Measurements from ENCODE around the gene TECPR1.
"Not testable (repeated sequence)": the region's sequence is repeated elsewhere in the genome, so short reads cannot be mapped to it uniquely, and the experiment has no call there.

Gene TECPR1

GRCh38 chr7:98230746-98231471, 21.1 kb downstream of the TECPR1 start:
- no peak for DNase-seq (ENCODE audit: extremely low read depth in 1 of 2, low read depth in 1 of 2)

- no peak for DNase-seq (ENCODE audit: extremely low read depth in 1 of 2, low read depth in 1 of 2)
These were observed 21.9 kb downstream of the TECPR1 start for GRCh38 chr7:98229991-98230745.

- no peak for DNase-seq (ENCODE audit: extremely low read depth in 1 of 2, low read depth in 1 of 2)
These were observed 22.6 kb downstream of the TECPR1 start for GRCh38 chr7:98229441-98229840.

GRCh38 chr7:98228801-98229200, 23.2 kb downstream of the TECPR1 start:
- DNase-seq (ENCODE audit: extremely low read depth in 1 of 2, low read depth in 1 of 2) = no peak

GRCh38 chr7:98227939-98228338, 24.1 kb downstream of the TECPR1 start:
- DNase-seq (ENCODE audit: extremely low read depth in 1 of 2, low read depth in 1 of 2) = no peak

- no peak for DNase-seq (ENCODE audit: extremely low read depth in 1 of 2, low read depth in 1 of 2)
These were observed 26.0 kb downstream of the TECPR1 start for GRCh38 chr7:98225913-98226614.

GRCh38 chr7:98224701-98225181, 27.3 kb downstream of the TECPR1 start:
- DNase-seq (ENCODE audit: extremely low read depth in 1 of 2, low read depth in 1 of 2) = no peak

- no peak for DNase-seq (ENCODE audit: extremely low read depth in 1 of 2, low read depth in 1 of 2)
These were observed 27.9 kb downstream of the TECPR1 start for GRCh38 chr7:98223898-98224700.

- DNase-seq (ENCODE audit: extremely low read depth in 1 of 2, low read depth in 1 of 2) = no peak
These were observed 28.6 kb downstream of the TECPR1 start for GRCh38 chr7:98223351-98223897.

GRCh38 chr7:98222533-98223195, 29.4 kb downstream of the TECPR1 start:
- DNase-seq (ENCODE audit: extremely low read depth in 1 of 2, low read depth in 1 of 2) = no peak

GRCh38 chr7:98221611-98222532, 30.2 kb downstream of the TECPR1 start:
- DNase-seq (ENCODE audit: extremely low read depth in 1 of 2, low read depth in 1 of 2) = no peak

- DNase-seq (ENCODE audit: extremely low read depth in 1 of 2, low read depth in 1 of 2) = not testable (repeated sequence)
These were observed 32.6 kb downstream of the TECPR1 start for GRCh38 chr7:98219382-98219781.

- DNase-seq (ENCODE audit: extremely low read depth in 1 of 2, low read depth in 1 of 2) = no peak
These were observed 34.1 kb downstream of the TECPR1 start for GRCh38 chr7:98217623-98218582.

GRCh38 chr7:98216941-98217622, 35.0 kb downstream of the TECPR1 start:
- no peak for DNase-seq (ENCODE audit: extremely low read depth in 1 of 2, low read depth in 1 of 2)

- no peak for DNase-seq (ENCODE audit: extremely low read depth in 1 of 2, low read depth in 1 of 2)
These were observed 36.2 kb downstream of the TECPR1 start for GRCh38 chr7:98215561-98216495.

GRCh38 chr7:98214811-98215321, 37.2 kb downstream of the TECPR1 start:
- DNase-seq (ENCODE audit: extremely low read depth in 1 of 2, low read depth in 1 of 2) = no peak

Measured in stimulated activated CD8-positive, alpha-beta memory T cell treated with anti-CD3 and anti-CD28 coated beads, Interleukin-7, amount 100 ng/mL, for 48 hours (primary cell).